Psoas muscle (tissue), 8 donors: Measurements from ENCODE around the gene APOBEC2. TPM values are rescaled to one million over a fixed set of nuclear protein-coding genes. Genes with fewer than 3 reads are reported as not detected.
"Not testable (repeated sequence)": the region's sequence is repeated elsewhere in the genome, so short reads cannot be mapped to it uniquely, and the experiment has no call there.

Experiments used
- ATAC-seq, 4 donors: fragments of 200-7000 bp; cut with Tn5 transposase; one replicate each; pipeline ENCODE4 v1.9.1; 2020; ENCODE audit warnings: moderate library complexity in 3 of 4, mild to moderate bottlenecking in 2 of 4
- DNase-seq, 2 donors: peaks; one replicate each; pipeline ENCODE4 v3.0.0-alpha.2; 2020
- H3K27ac ChIP-seq: fragments of 200-600 bp; one replicate; pipeline ENCODE4 v1.8.0; 2022
- H3K27me3 ChIP-seq, 3 donors: fragments of 200-600 bp in 1 of 3; one replicate each; pipeline versions ENCODE4 v1.6.1 to v1.8.0; 2013 to 2022; ENCODE audit warnings: low read length in 2 of 3, mild to moderate bottlenecking in 2 of 3, moderate library complexity in 1 of 3; ENCODE audit not compliant: insufficient read depth in 3 of 3
- H3K36me3 ChIP-seq, 2 donors: fragments of 200-600 bp in 1 of 2; one replicate each; pipeline versions ENCODE4 v1.6.1 to v1.8.0; 2013 to 2022; ENCODE audit warnings: low read depth in 1 of 2, mild to moderate bottlenecking in 1 of 2, moderate library complexity in 1 of 2; ENCODE audit not compliant: insufficient read depth in 1 of 2
- H3K4me1 ChIP-seq: fragments of 200-600 bp; one replicate; pipeline ENCODE4 v1.8.0; 2022
- H3K4me3 ChIP-seq: fragments of 200-600 bp; one replicate; pipeline ENCODE4 v1.8.0; 2022; ENCODE audit warnings: mild to moderate bottlenecking
- H3K9me3 ChIP-seq: fragments of 200-600 bp; one replicate; pipeline ENCODE4 v1.8.0; 2022
- CTCF ChIP-seq: fragments of 200-600 bp; IDR thresholded peaks from one replicate; pipeline ENCODE4 v1.8.0; 2022; ENCODE audit warnings: antibody characterized with exemption
- WGBS, 3 donors: extraction: QIAGEN DNeasy Blood & Tissue Kit; methylation state at CpG; one replicate each; pipeline versions ENCODE4 v1.1.6 to v1.1.7; 2013; 5-methylcytosine and 5-hydroxymethylcytosine counted together
- intact Hi-C, 2 donors: fragments of 100-400 bp; cut with DNase I; formaldehyde crosslinking; loops; one replicate each; pipeline versions ENCODE4 v1.11.0 to v1.14.2; 2022
- polyA plus RNA-seq, 3 donors: library from polyadenylated mRNA; stranded (reverse); fragments of 200-250 nt; gene quantifications; one replicate each; pipeline ENCODE4 v1.2.3, GENCODE V29; 2013
- total RNA-seq, 4 donors: library from RNA; stranded (reverse); fragmentation: NEBNext Ultra II Directional in 2 of 4; extraction: Animal tissue kit (Norgen Biotek cat#: 25700) in 2 of 4; gene quantifications; one replicate each; pipeline versions ENCODE4 v1.2.1 to v1.2.4, GENCODE V29; 2021 to 2023
- donor health status: healthy with polysubstance abuse.
- donor health status: DM: no; HTN: no; CAD: no; lungs with moderate emphysema.
- donor health status: Bipolar disorder and iron deficiency.
- donor health status: healthy.
- donor health status: DM: yes; HTN: yes; CAD: no.
- donor health status: DM: no; HTN: no; CAD: no.
- donor health status: DM: no; HTN: no; CAD: no.
- donor health status: DM: yes; HTN: yes; CAD: no.

The APOBEC2 gene
- total and polyA plus RNA-seq, 7 donors, result 16.4 to 511 (median 141) TPM

- WGBS, 3 donors, result 78 to 83% (median 79%) methylated on average over 2 of the region's 2 CpGs
- H3K4me3 ChIP-seq, result no peak overlapping the region
- no peak overlapping the region for H3K27ac ChIP-seq
- no peaks in the 10 kb centered on the region for H3K9me3 ChIP-seq
- DNase-seq (no peak), ATAC-seq (no peak)
- TF ChIP-seq CTCF, result no peak
- no peaks in the 10 kb centered on the region for H3K36me3 ChIP-seq
- intact Hi-C loops, result no loop called here
- H3K4me1 ChIP-seq, result no peaks in the 10 kb centered on the region
- H3K27me3 ChIP-seq, result no peaks in the 10 kb centered on the region
Observed at GRCh38 chr6:41011673-41012072, 41.3 kb upstream of the APOBEC2 start.

- no peak for DNase-seq
- no peaks in the 10 kb centered on the region for H3K36me3 ChIP-seq
- no peak overlapping the region for H3K4me3 ChIP-seq
- H3K27ac ChIP-seq, result no peak overlapping the region
- no peaks in the 10 kb centered on the region for H3K9me3 ChIP-seq
- no peaks in the 10 kb centered on the region for H3K27me3 ChIP-seq
- no peak for TF ChIP-seq CTCF
- 80 to 86% (median 86%) methylated on average over 5 of the region's 5 CpGs for WGBS, 3 donors
- ATAC-seq, result no peak
- intact Hi-C loops, result no loop called here
- no peaks in the 10 kb centered on the region for H3K4me1 ChIP-seq
Observed at GRCh38 chr6:41013466-41014153, 39.4 kb upstream of the APOBEC2 start.

- intact Hi-C loops, result no loop called here
- no peak for TF ChIP-seq CTCF
- 91 to 95% (median 92%) methylated on average over 4 of the region's 4 CpGs for WGBS, 3 donors
Observed at GRCh38 chr6:41014780-41015179, 38.2 kb upstream of the APOBEC2 start.

GRCh38 chr6:41015860-41016259 lies 37.1 kb upstream of the APOBEC2 start:
- DNase-seq, H3K9me3 ChIP-seq, H3K4me3 ChIP-seq, H3K27ac ChIP-seq, ATAC-seq, intact Hi-C loops, H3K36me3 ChIP-seq, H3K4me1 ChIP-seq, H3K27me3 ChIP-seq: not testable (repeated sequence)
- 96 to 99% (median 97%) methylated on average over 3 to 5 of the region's 5 CpGs for WGBS, 3 donors

More at GRCh38 chr6:41014780-41015179, 38.2 kb upstream of the APOBEC2 start:
- DNase-seq, result no peak
- Histone ChIP-seq H3K27ac (no peak overlapping the region), H3K4me1 (no peaks in the 10 kb centered on the region), H3K36me3 (no peaks in the 10 kb centered on the region), H3K9me3 (no peaks in the 10 kb centered on the region), H3K27me3 (no peaks in the 10 kb centered on the region), H3K4me3 (no peak overlapping the region)
- no peak for ATAC-seq

- no peak overlapping the region for H3K27ac ChIP-seq
- WGBS, 3 donors, result 95 to 100% (median 100%) methylated on average over 1 of the region's 1 CpG
- H3K36me3 ChIP-seq, result no peaks in the 10 kb centered on the region
- no peak overlapping the region for H3K4me3 ChIP-seq
- intact Hi-C loops, result no loop called here
- no peaks in the 10 kb centered on the region for H3K27me3 ChIP-seq
- DNase-seq, result no peak
- H3K9me3 ChIP-seq, result no peaks in the 10 kb centered on the region
- ATAC-seq, result no peak
- H3K4me1 ChIP-seq, result peaks cover 11% of the 10 kb centered on the region
- TF ChIP-seq CTCF, result no peak
Observed at GRCh38 chr6:41017663-41018062, 35.3 kb upstream of the APOBEC2 start.
